ACC112 (cell line): ENCODE data around the gene KANSL1L.

Experiments used
- H2AFZ ChIP-seq: fragments of 200-600 bp; sonication (generic); one replicate; pipeline ENCODE4 v1.6.0; 2017; ENCODE audit warnings: antibody characterized with exemption, low read length; ENCODE audit not compliant: unreplicated experiment
- H3K27ac ChIP-seq: fragments of 200-600 bp; sonication (generic); 2 replicates; pipeline ENCODE4 v1.5.1; 2014; ENCODE audit warnings: low read depth, mild to moderate bottlenecking, antibody characterized with exemption, low read length, moderate library complexity
- H3K27me3 ChIP-seq: fragments of 200-600 bp; sonication (generic); 2 replicates; pipeline ENCODE4 v1.6.1; 2014; ENCODE audit warnings: mild to moderate bottlenecking, antibody characterized with exemption, low read length, moderate library complexity, mixed read lengths; ENCODE audit not compliant: insufficient read depth
- H3K36me3 ChIP-seq: fragments of 200-600 bp; sonication (generic); 2 replicates; pipeline ENCODE4 v1.6.1; 2016; ENCODE audit warnings: mild to moderate bottlenecking, antibody characterized with exemption, low read length, moderate library complexity, mixed read lengths; ENCODE audit not compliant: insufficient read depth
- H3K4me1 ChIP-seq: fragments of 200-600 bp; sonication (generic); one replicate; pipeline ENCODE4 v1.6.1; 2016; ENCODE audit warnings: low read length, mixed read lengths; ENCODE audit not compliant: insufficient read depth, unreplicated experiment, control insufficient read depth
- H3K4me3 ChIP-seq: fragments of 200-600 bp; sonication (generic); 2 replicates; pipeline ENCODE4 v1.5.1; 2014; ENCODE audit warnings: mild to moderate bottlenecking, low read depth, low read length
- H3K79me2 ChIP-seq: fragments of 200-600 bp; sonication (generic); one replicate; pipeline ENCODE4 v1.6.0; 2016; ENCODE audit warnings: low read length; ENCODE audit not compliant: control insufficient read depth, unreplicated experiment, insufficient read depth

The KANSL1L gene

DNA sequence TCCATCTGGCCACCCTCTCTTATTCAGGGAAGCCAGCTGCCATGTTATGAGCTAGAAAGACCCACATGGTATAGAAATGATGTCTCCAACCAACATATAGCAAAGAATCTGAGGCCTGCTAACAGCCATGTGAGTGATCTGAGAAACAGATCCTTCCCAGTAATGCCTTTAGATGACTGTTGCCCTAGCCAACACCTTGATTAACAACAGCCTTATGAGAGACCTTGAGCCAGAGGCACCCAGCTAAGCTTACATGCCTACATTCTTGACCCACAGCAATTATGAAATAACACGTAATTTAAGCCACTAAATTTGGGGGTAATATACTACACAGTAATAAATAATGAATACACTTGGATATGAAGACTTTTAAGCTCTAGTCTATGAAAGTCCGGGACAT, 13.0 kb downstream of the KANSL1L start:
- peaks cover 4% of the 10 kb centered on the region for H3K4me1 ChIP-seq
- H3K36me3 ChIP-seq = peaks cover 10% of the 10 kb centered on the region; the same call in 1 of the 2 replicates
- H3K4me3 ChIP-seq = no peak overlapping the region
- H3K79me2 ChIP-seq = peaks cover 9% of the 10 kb centered on the region
- H3K27me3 ChIP-seq = no peaks in the 10 kb centered on the region
- H2AFZ ChIP-seq = no peak overlapping the region
- no peak overlapping the region for H3K27ac ChIP-seq

DNA sequence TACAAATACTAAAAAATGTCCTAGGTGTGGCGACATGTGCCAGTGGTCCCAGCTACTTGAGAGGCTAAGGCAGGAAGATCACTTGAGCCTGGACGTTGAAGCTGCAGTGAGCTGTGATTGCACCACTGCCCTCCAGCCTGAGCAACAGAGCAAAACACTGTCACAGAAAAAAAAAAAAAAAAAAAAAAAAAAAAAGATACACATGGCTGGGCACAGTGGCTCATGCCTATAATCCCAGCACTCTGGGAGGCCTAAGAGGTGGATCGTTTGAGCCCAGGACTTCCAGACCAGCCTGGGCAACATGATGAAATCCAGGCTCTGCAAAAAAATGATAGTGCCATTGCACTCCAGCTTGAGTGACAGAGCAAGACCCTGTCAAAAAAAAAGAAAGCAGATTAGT, 13.7 kb downstream of the KANSL1L start:
- no peaks in the 10 kb centered on the region for H3K4me1 ChIP-seq
- H3K79me2 ChIP-seq = peaks cover 4% of the 10 kb centered on the region
- no peak overlapping the region for H3K27ac ChIP-seq
- no peak overlapping the region for H2AFZ ChIP-seq
- H3K27me3 ChIP-seq = no peaks in the 10 kb centered on the region
- H3K4me3 ChIP-seq = no peak overlapping the region
- peaks cover 10% of the 10 kb centered on the region; the same call in 1 of the 2 replicates for H3K36me3 ChIP-seq

DNA sequence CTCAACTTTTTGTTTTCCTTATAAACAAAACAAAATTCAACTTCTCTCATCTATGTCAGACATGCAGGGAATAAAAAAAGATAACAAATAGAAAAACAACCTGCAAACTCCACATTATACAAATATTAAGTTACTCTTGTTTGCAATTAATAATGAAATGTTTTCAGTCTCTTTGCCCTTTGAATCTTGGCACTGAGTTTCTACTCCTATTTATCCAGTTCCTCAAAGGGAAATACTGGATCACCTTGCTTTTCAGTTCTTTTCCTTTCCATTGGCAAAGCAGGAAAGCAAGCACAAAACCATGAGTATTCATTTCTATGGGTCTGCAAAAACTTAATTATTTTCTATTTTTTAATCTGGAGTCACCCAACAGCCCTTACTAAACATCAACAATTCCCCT, 23.6 kb downstream of the KANSL1L start:
- H2AFZ ChIP-seq = no peak overlapping the region
- no peak overlapping the region for H3K4me3 ChIP-seq
- no peak overlapping the region for H3K27ac ChIP-seq
- no peaks in the 10 kb centered on the region for H3K27me3 ChIP-seq
- no peaks in the 10 kb centered on the region for H3K79me2 ChIP-seq
- peaks cover 6% of the 10 kb centered on the region for H3K36me3 ChIP-seq
- H3K4me1 ChIP-seq = no peaks in the 10 kb centered on the region

DNA sequence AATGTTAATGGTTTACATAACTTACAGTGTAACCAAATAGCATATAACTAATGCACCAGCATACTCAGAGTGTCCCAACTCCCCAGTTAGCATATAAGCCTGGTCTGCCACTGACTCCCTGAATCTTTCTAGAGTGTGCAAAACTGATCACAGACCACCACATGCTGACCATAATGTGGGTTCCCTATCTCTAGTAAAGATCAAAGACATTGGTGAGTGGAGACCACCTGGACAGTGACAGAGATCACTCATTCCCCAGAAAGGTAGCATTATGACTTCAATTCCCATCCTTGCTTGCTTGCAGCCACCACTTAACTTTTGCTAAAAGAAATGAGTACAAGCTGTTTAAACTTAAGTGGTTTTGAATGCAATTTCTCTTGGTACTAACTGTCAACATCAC, 39.0 kb downstream of the KANSL1L start:
- H3K27ac ChIP-seq = no peak overlapping the region
- no peak overlapping the region for H2AFZ ChIP-seq
- no peak overlapping the region for H3K4me3 ChIP-seq
- no peaks in the 10 kb centered on the region for H3K27me3 ChIP-seq
- no peaks in the 10 kb centered on the region for H3K4me1 ChIP-seq
- no peaks in the 10 kb centered on the region for H3K79me2 ChIP-seq
- peaks cover 1% of the 10 kb centered on the region; the same call in 1 of the 2 replicates for H3K36me3 ChIP-seq

DNA sequence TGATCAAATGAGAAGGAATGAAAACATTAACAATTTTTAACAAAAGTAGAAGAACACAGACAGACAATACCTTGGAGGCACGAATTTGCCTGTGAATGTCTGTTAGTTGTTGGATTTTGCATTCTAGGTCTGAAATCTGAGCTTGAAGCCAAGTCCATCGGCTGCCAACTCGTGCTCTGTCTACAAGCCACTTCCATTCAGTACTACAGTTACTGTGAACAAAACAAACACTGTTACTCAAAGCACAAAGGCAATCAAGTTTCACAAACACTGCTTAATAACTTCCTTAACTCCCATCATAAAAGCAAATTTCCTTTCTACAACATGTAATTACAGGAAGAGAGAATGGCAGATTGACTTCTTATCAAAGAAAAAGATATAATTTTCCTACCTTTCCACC, 42.2 kb downstream of the KANSL1L start:
- no peaks in the 10 kb centered on the region for H3K4me1 ChIP-seq
- no peaks in the 10 kb centered on the region for H3K27me3 ChIP-seq
- peaks cover 5% of the 10 kb centered on the region; the same call in 1 of the 2 replicates for H3K36me3 ChIP-seq
- H3K79me2 ChIP-seq = no peaks in the 10 kb centered on the region
- H3K27ac ChIP-seq = no peak overlapping the region
- H2AFZ ChIP-seq = no peak overlapping the region
- no peak overlapping the region for H3K4me3 ChIP-seq

DNA sequence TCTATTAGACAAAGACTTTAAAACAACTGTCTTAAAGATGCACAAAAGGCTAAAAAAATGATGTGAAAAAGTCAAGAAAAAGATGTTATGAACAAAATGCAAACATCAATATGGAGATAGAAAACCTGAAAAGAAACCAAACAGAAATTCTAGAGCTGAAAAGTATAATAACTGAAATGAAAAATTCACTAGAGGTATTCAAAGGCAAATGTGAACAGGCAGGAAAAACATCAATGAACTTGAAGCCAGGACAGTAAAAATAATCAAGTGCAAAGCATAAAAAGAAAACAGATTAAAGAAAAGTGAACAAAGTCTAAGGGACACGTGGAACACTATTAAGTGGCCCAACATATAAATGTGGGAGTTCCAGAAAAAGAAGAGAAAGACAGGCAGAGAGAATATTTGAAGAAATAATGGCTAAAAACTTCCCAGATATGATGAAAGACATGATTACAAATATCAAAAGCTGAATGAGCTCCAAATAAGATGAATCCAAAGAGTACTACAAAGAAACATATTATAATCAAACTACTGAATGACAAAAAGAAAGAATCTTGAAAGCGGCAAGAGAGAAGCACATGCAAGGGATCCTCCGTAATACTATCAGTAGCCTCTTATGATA, 57.5 kb downstream of the KANSL1L start:
- no peak overlapping the region for H2AFZ ChIP-seq
- no peaks in the 10 kb centered on the region for H3K36me3 ChIP-seq
- no peaks in the 10 kb centered on the region for H3K4me1 ChIP-seq
- H3K27me3 ChIP-seq = no peaks in the 10 kb centered on the region
- H3K27ac ChIP-seq = no peak overlapping the region
- H3K4me3 ChIP-seq = no peak overlapping the region
- H3K79me2 ChIP-seq = no peaks in the 10 kb centered on the region

DNA sequence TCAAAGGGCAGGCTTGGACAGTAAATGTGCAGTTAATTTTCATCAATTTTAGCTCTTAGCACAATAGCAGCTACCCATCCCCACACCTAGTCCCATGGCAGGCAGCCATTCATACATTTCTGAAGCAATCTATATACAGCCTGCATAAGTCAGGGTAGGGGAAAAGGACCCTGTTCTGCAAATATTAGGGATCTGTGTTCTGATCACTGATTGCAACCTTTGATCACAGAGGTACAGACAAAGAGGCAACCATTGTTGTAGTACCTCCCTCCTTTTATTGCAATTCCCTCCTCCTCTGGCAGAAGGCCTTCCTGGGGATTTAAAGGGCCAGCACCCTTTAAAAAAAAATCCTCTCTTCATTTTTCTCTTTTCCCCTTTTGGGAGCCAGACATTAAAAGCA, 58.3 kb downstream of the KANSL1L start:
- Histone ChIP-seq H3K4me3 (no peak overlapping the region), H3K4me1 (no peaks in the 10 kb centered on the region), H2AFZ (no peak overlapping the region), H3K27ac (no peak overlapping the region), H3K79me2 (no peaks in the 10 kb centered on the region), H3K27me3 (no peaks in the 10 kb centered on the region), H3K36me3 (no peaks in the 10 kb centered on the region)

DNA sequence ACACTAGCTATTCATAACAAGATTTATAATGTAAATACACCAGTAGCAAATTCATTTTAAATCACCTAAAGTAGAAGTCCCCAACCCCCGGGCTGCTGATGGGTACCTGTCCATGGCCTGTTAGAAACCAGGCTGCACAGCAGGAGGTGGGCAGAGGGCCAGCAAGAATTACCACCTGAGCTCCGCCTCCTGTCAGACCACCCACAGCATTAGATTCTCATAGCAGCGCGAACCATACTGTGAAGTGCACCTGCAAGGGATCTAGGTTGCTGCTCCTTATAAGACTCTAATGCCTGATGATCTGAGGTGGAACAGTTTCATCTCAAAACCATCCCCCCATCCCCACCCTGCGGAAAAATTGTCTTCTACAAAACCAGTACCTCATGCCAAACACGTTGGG, 71.3 kb downstream of the KANSL1L start:
- H3K27ac ChIP-seq = no peak overlapping the region
- no peaks in the 10 kb centered on the region for H3K36me3 ChIP-seq
- no peaks in the 10 kb centered on the region for H3K4me1 ChIP-seq
- H3K79me2 ChIP-seq = no peaks in the 10 kb centered on the region
- H3K27me3 ChIP-seq = no peaks in the 10 kb centered on the region
- no peak overlapping the region for H2AFZ ChIP-seq
- no peak overlapping the region for H3K4me3 ChIP-seq

DNA sequence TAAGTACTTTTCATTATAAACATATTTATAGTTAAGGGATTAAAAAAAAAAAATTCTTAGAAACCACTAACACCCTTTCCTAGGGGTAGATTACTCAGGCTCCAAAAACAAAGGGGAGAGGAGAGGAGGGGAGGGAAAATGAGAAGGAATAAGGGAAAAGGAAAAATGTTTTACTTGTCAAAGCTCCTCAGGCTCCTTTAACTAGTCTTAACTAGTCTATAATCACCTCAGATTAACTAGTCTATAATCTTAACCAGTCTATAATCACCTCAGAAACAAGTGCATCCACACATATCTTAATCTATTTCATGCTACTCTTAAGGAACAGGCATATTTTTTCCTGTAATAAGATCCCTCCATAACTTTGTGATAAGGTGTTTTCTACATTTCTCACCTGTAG, 76.4 kb downstream of the KANSL1L start:
- no peaks in the 10 kb centered on the region for H3K27me3 ChIP-seq
- no peak overlapping the region for H3K4me3 ChIP-seq
- no peaks in the 10 kb centered on the region for H3K79me2 ChIP-seq
- no peak overlapping the region for H3K27ac ChIP-seq
- H3K36me3 ChIP-seq = no peaks in the 10 kb centered on the region
- H3K4me1 ChIP-seq = peaks cover 7% of the 10 kb centered on the region
- no peak overlapping the region for H2AFZ ChIP-seq

DNA sequence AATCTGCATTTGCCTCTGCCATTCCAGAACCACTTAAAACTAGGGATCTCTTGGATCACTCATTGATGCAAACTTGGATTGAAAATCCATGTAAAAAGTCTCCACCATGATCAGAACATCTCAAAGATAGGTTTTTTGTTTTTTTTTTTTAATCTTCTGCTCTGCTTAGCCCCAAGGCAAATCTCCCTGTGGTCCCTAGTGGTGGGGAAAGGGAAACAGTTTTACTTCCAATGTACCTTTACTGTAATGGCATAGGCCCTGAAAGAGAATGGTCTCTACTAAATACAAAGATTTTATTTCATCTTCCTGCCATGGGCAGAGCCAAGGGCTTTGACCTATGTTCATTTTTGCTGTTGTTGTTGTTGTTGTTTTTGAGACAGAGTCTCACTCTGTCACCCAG, 78.4 kb downstream of the KANSL1L start:
- peaks cover 7% of the 10 kb centered on the region for H3K4me1 ChIP-seq
- H3K79me2 ChIP-seq = no peaks in the 10 kb centered on the region

DNA sequence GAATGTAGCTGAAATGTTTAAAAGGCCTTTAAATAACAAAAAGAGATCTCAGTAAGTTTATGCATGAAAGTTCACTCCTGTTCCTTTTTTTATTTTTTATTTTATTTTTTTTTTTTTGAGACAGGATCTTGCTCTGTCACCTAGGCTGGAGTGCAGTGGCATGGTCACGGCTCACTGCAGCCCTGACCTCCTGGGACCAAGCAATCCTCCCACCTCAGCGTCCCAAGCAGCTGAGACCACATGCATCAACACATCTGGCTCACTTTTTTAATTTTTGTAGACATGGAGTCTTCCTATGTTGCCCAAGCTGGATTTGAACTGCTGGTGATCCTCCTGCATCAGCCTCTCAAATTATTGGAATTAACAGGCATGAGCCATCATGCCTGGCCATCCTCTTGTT, 84.3 kb downstream of the KANSL1L start:
- Histone ChIP-seq H3K79me2 (no peaks in the 10 kb centered on the region), H3K27me3 (no peaks in the 10 kb centered on the region)

More for the DNA sequence above, 78.4 kb downstream of the KANSL1L start:
- Histone ChIP-seq H3K4me3 (no peak overlapping the region), H3K36me3 (no peaks in the 10 kb centered on the region), H3K27ac (no peak overlapping the region), H2AFZ (no peak overlapping the region), H3K27me3 (no peaks in the 10 kb centered on the region)

More for the DNA sequence above, 84.3 kb downstream of the KANSL1L start:
- H2AFZ ChIP-seq = no peak overlapping the region
- H3K4me1 ChIP-seq = peaks cover 12% of the 10 kb centered on the region
- no peak overlapping the region for H3K27ac ChIP-seq
- no peaks in the 10 kb centered on the region for H3K36me3 ChIP-seq
- no peak overlapping the region for H3K4me3 ChIP-seq
